CD14-positive monocyte (primary cell): ENCODE measurements around the gene KCNQ1OT1. TPM values are rescaled to one million over a fixed set of nuclear protein-coding genes. Genes with fewer than 3 reads are reported as not detected.

ENCODE experiments used
- DNase-seq, 3 donors: peaks; one replicate each; pipeline ENCODE4 v3.0.0-alpha.2; 2011 to 2022
- H2AFZ ChIP-seq: 2 replicates; pipeline ENCODE4 v1.6.0; 2012; ENCODE audit warnings: mild to moderate bottlenecking, low read depth, low read length, inconsistent platforms; ENCODE audit not compliant: insufficient read depth, poor library complexity, severe bottlenecking
- H3K27ac ChIP-seq, 2 donors: 1 replicate in 1 of 2; 2 replicates in 1 of 2; pipeline ENCODE4 v1.5.1; 2012 to 2013; ENCODE audit warnings: low read length in 2 of 2, control low read depth in 1 of 2, inconsistent platforms in 1 of 2, low read depth in 1 of 2, mild to moderate bottlenecking in 1 of 2
- H3K27me3 ChIP-seq, 2 donors: one replicate each; pipeline versions ENCODE4 v1.6.0 to v1.6.1; 2011 to 2013; ENCODE audit warnings: low read length in 2 of 2; ENCODE audit not compliant: control insufficient read depth in 2 of 2, insufficient read depth in 2 of 2
- H3K36me3 ChIP-seq, 2 donors: replicated peaks in 1 of 2; 1 replicate in 1 of 2; 2 replicates in 1 of 2; pipeline versions ENCODE4 v1.5.1 to v1.6.1; 2012 to 2013; ENCODE audit warnings: low read length in 2 of 2, control low read depth in 1 of 2, inconsistent platforms in 1 of 2, mild to moderate bottlenecking in 1 of 2; ENCODE audit not compliant: insufficient read depth in 2 of 2, control insufficient read depth in 1 of 2
- H3K4me1 ChIP-seq, 2 donors: 1 replicate in 1 of 2; 2 replicates in 1 of 2; pipeline versions ENCODE4 v1.5.1 to v1.6.1; 2012 to 2013; ENCODE audit warnings: low read length in 2 of 2, control low read depth in 1 of 2, inconsistent platforms in 1 of 2, mild to moderate bottlenecking in 1 of 2, moderate library complexity in 1 of 2; ENCODE audit not compliant: insufficient read depth in 2 of 2, control insufficient read depth in 1 of 2
- H3K4me2 ChIP-seq: replicated peaks from 2 replicates; pipeline ENCODE3; 2012; ENCODE audit warnings: low read length, moderate library complexity, mild to moderate bottlenecking; ENCODE audit not compliant: poor library complexity, severe bottlenecking; ENCODE audit errors: extremely low read depth
- H3K4me3 ChIP-seq, 3 experiments: fragments of 200-600 bp in 1 of 3; sonication (generic) in 1 of 3; replicated peaks in 1 of 3; 1 replicate in 2 of 3; 2 replicates in 1 of 3; pipeline ENCODE4 v1.5.1; 2011 to 2013; ENCODE audit warnings: low read length in 3 of 3, mild to moderate bottlenecking in 3 of 3, control low read depth in 2 of 3, low read depth in 2 of 3, inconsistent platforms in 1 of 3, moderate library complexity in 1 of 3
- H3K79me2 ChIP-seq: 2 replicates; pipeline ENCODE4 v1.6.0; 2012; ENCODE audit warnings: mild to moderate bottlenecking, control low read depth, inconsistent platforms, low read length, moderate library complexity; ENCODE audit not compliant: insufficient read depth
- H3K9ac ChIP-seq: 2 replicates; pipeline ENCODE4 v1.6.0; 2017; ENCODE audit warnings: low read length, mild to moderate bottlenecking; ENCODE audit not compliant: insufficient read depth, poor library complexity, severe bottlenecking
- H3K9me3 ChIP-seq, 2 donors: replicated peaks in 1 of 2; 1 replicate in 1 of 2; 2 replicates in 1 of 2; pipeline versions ENCODE4 v1.5.1 to v1.6.1; 2012 to 2013; ENCODE audit warnings: low read length in 2 of 2, control low read depth in 1 of 2; ENCODE audit not compliant: control insufficient read depth in 1 of 2, insufficient read depth in 1 of 2
- H4K20me1 ChIP-seq: 2 replicates; pipeline ENCODE4 v1.6.0; 2012; ENCODE audit warnings: mild to moderate bottlenecking, low read length, control low read depth, moderate library complexity; ENCODE audit not compliant: insufficient read depth
- H3K27ac Mint-ChIP-seq, 7 donors: one replicate each; pipeline ENCODE4 v1.8.0; 2020; ENCODE audit warnings: mild to moderate bottlenecking in 7 of 7, mixed read lengths in 7 of 7, moderate library complexity in 6 of 7, inconsistent platforms in 2 of 7
- H3K27me3 Mint-ChIP-seq, 3 donors: one replicate each; pipeline ENCODE4 v1.8.0; 2021 to 2022; ENCODE audit warnings: low read depth in 3 of 3, mild to moderate bottlenecking in 3 of 3, mixed read lengths in 3 of 3, moderate library complexity in 3 of 3, inconsistent platforms in 1 of 3
- H3K36me3 Mint-ChIP-seq, 2 donors: one replicate each; pipeline ENCODE4 v1.8.0; 2020; ENCODE audit warnings: mixed read lengths in 2 of 2, inconsistent platforms in 1 of 2, mild to moderate bottlenecking in 1 of 2
- H3K4me1 Mint-ChIP-seq: one replicate; pipeline ENCODE4 v1.8.0; 2020; ENCODE audit warnings: mild to moderate bottlenecking, mixed read lengths
- H3K4me3 Mint-ChIP-seq, 2 donors: one replicate each; pipeline ENCODE4 v1.8.0; 2020; ENCODE audit warnings: mild to moderate bottlenecking in 2 of 2, mixed read lengths in 2 of 2, moderate library complexity in 1 of 2
- H3K9me3 Mint-ChIP-seq, 7 donors: one replicate each; pipeline ENCODE4 v1.8.0; 2020 to 2022; ENCODE audit warnings: mixed read lengths in 7 of 7, mild to moderate bottlenecking in 6 of 7, moderate library complexity in 6 of 7, inconsistent platforms in 2 of 7
- WGBS: methylation state at CpG from one replicate; pipeline ENCODE4 v1.1.5; 2013; ENCODE audit warnings: missing lambda C conversion rate; ENCODE audit not compliant: insufficient coverage; 5-methylcytosine and 5-hydroxymethylcytosine counted together
- intact Hi-C, 2 donors: fragments of 100-400 bp; cut with micrococcal nuclease; formaldehyde crosslinking; loops; one replicate each; pipeline versions ENCODE4 v1.15.0 to v1.15.1; 2023
- polyA plus RNA-seq, 3 donors: library from polyadenylated mRNA; depleted of rRNA in 1 of 3; unstranded in 2 of 3; stranded (reverse) in 1 of 3; fragments of 300-500 nt in 2 of 3; fragments of >200 nt in 1 of 3; fragmentation: Illumina TruSeq in 2 of 3; gene quantifications; 1 replicate in 2 of 3; 2 replicates in 1 of 3; pipeline ENCODE4 v1.2.3, GENCODE V29; 2012 to 2021
- TF ChIP-seq, protein P1 (sequence below): fragments of 200-600 bp; IDR thresholded peaks from one replicate; pipeline ENCODE4 v1.8.0; 2022; ENCODE audit warnings: antibody characterized with exemption, mild to moderate bottlenecking

KCNQ1OT1 gene
- polyA plus RNA-seq, 3 donors, result 0.01 to 0.04 (median 0.03) TPM

DNA sequence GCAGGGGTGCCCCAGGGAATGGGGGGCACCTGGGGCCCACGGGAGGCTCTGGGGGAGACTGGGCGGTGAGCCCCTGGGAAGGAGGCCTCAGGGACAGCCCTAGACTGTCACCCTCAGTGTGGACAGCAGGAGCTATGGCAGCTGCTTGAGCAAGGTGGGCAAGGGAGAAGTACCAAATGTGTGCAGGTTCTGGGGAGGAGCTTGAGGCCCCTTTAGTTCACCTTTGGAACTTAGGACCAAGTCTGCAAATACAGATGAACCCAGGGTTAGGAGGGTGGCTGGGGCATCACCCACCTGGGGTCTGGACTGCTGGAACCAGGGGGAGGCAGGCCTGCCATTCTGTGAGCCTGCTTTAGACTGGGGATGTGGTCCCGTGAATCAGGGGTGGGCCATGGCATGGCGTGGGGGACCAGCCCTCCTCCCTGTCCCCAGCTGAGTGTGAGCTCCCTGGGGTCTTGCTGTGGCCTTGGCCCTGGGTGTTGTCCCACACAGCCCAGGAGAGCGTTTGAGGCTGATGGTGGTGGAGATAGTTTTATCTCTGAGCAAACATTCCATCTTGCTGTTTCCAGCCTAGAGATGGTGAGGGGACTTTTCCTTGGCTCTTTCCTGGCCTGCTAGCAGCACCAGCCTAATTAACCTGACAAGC, 132.6 kb downstream of the KCNQ1OT1 start:
- H3K9ac ChIP-seq, result no peak overlapping the region
- no peak overlapping the region for H3K4me2 ChIP-seq
- no peak overlapping the region for H3K27ac ChIP-seq
- peaks cover 15 to 27% of the 10 kb centered on the region in 2 donors for H3K36me3 ChIP-seq
- no peak overlapping the region for H3K4me3 ChIP-seq
- peaks cover 0 to 14% of the 10 kb centered on the region in 2 donors for H3K9me3 ChIP-seq
- H3K27me3 ChIP-seq, result no peaks in the 10 kb centered on the region
- intact Hi-C loops, result no loop called here
- Mint-ChIP-seq H3K9me3 (peaks cover 0 to 6% (median 0%) of the 10 kb centered on the region in 7 donors), H3K4me3 (no peak overlapping the region), H3K27me3 (peaks cover 0 to 2% (median 0%) of the 10 kb centered on the region in 3 donors), H3K27ac (no peak overlapping the region), H3K4me1 (peaks cover 12% of the 10 kb centered on the region), H3K36me3 (peaks cover 22 to 33% of the 10 kb centered on the region in 2 donors)
- peaks cover 4 to 12% of the 10 kb centered on the region in 2 donors for H3K4me1 ChIP-seq
- peaks cover 92% of the 10 kb centered on the region for H4K20me1 ChIP-seq
- WGBS, result 98% methylated on average over 4 of the region's 5 CpGs
- no peak overlapping the region for H2AFZ ChIP-seq
- no peak for DNase-seq
- no peaks in the 10 kb centered on the region for H3K79me2 ChIP-seq
- TF ChIP-seq, protein P1, sequence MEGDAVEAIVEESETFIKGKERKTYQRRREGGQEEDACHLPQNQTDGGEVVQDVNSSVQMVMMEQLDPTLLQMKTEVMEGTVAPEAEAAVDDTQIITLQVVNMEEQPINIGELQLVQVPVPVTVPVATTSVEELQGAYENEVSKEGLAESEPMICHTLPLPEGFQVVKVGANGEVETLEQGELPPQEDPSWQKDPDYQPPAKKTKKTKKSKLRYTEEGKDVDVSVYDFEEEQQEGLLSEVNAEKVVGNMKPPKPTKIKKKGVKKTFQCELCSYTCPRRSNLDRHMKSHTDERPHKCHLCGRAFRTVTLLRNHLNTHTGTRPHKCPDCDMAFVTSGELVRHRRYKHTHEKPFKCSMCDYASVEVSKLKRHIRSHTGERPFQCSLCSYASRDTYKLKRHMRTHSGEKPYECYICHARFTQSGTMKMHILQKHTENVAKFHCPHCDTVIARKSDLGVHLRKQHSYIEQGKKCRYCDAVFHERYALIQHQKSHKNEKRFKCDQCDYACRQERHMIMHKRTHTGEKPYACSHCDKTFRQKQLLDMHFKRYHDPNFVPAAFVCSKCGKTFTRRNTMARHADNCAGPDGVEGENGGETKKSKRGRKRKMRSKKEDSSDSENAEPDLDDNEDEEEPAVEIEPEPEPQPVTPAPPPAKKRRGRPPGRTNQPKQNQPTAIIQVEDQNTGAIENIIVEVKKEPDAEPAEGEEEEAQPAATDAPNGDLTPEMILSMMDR, result no peak

DNA sequence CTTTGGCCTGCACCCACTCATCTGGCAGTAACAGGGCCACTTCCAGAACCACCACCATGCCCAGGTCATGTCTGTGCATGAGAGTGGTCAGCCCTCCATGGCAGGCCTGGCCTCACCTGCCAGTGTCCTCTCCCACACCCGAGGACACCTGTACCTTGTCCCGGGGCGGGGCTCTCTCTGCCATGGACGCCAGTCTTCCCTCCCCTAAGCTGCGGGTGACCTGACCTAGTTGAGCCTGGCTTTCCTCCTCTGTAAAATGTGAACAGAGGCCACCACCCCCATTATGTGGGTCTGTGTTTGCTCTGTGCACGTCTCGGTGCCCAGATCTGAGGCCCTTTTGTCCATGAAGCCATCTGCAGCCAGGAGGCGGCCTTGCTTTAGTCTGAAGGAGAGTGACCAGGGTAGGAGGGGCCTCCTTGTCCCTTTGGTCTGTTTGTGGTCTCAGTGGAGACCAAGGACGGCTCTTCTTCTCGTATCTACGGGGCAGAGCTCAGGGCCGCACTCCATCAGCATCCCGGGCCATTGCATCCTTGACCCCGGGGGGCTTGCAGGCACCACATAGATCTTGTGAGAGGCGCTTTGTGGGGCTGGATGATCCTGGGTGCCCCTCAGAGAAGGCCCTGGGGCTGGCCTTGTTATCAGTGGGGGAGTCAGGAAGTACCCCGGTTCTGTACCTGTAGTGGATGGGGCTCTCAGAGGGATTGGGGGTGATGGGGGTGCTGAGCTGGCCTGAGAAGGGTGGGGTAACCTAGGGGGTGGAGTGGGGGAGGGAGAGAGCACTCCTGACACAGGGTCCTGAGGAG, 133.4 kb downstream of the KCNQ1OT1 start:
- DNase-seq, result no peak
- Mint-ChIP-seq H3K9me3 (peaks cover 0 to 6% (median 0%) of the 10 kb centered on the region in 7 donors), H3K36me3 (peaks cover 22 to 30% of the 10 kb centered on the region in 2 donors), H3K4me3 (no peak overlapping the region), H3K27ac (peak overlapping the region in 1 of 7 donors; percentile 76), H3K27me3 (peaks cover 0 to 2% (median 0%) of the 10 kb centered on the region in 3 donors), H3K4me1 (peaks cover 12% of the 10 kb centered on the region)
- Histone ChIP-seq H3K4me2 (no peak overlapping the region), H3K9ac (no peak overlapping the region), H3K27me3 (no peaks in the 10 kb centered on the region), H4K20me1 (peaks cover 92% of the 10 kb centered on the region), H3K4me3 (no peak overlapping the region), H3K9me3 (peaks cover 0 to 14% of the 10 kb centered on the region in 2 donors), H3K4me1 (peaks cover 7 to 17% of the 10 kb centered on the region in 2 donors), H3K36me3 (peaks cover 9 to 20% of the 10 kb centered on the region in 2 donors), H3K27ac (no peak overlapping the region), H2AFZ (no peak overlapping the region), H3K79me2 (no peaks in the 10 kb centered on the region)
- over 99% methylated on average over 15 of the region's 16 CpGs for WGBS
- TF ChIP-seq, protein P1, result no peak
- intact Hi-C loops, result no loop called here
